Sigmoid colon (tissue), 7 donors: ENCODE measurements around the gene POMGNT2. TPM values are rescaled to one million over a fixed set of nuclear protein-coding genes. Genes with fewer than 3 reads are reported as not detected.

Experiments used
- DNase-seq: peaks from one replicate; pipeline ENCODE4 v3.0.0-alpha.2; 2019
- H3K27ac ChIP-seq, 4 donors: fragments of 200-600 bp; sonication (generic); one replicate each; pipeline ENCODE4 v1.5.1; 2016 to 2019; ENCODE audit warnings: mild to moderate bottlenecking in 1 of 4
- H3K27me3 ChIP-seq, 3 donors: fragments of 200-600 bp; sonication (generic); one replicate each; pipeline ENCODE4 v1.5.1; 2019; ENCODE audit warnings: mild to moderate bottlenecking in 1 of 3
- H3K36me3 ChIP-seq, 4 donors: fragments of 200-600 bp; sonication (generic); one replicate each; pipeline ENCODE4 v1.5.1; 2016 to 2019
- H3K4me1 ChIP-seq, 4 donors: fragments of 200-600 bp; sonication (generic); one replicate each; pipeline ENCODE4 v1.5.1; 2017 to 2019
- H3K4me3 ChIP-seq, 4 donors: fragments of 200-600 bp; sonication (generic); one replicate each; pipeline ENCODE4 v1.5.1; 2017 to 2019; ENCODE audit warnings: mild to moderate bottlenecking in 2 of 4, moderate library complexity in 1 of 4
- H3K9me3 ChIP-seq, 4 donors: fragments of 200-600 bp in 3 of 4; sonication (generic) in 3 of 4; one replicate each; pipeline versions ENCODE4 v1.5.1 to v1.6.1; 2013 to 2019
- EP300 ChIP-seq, 4 donors: sonication (generic); formaldehyde crosslinking; IDR thresholded peaks; one replicate each; pipeline ENCODE4 v1.6.1; 2017; ENCODE audit warnings: antibody characterized with exemption in 4 of 4
- POLR2A ChIP-seq, 2 donors: fragments of 450-650 bp; IDR thresholded peaks; one replicate each; pipeline ENCODE4 v1.6.1; 2016; ENCODE audit warnings: antibody characterized with exemption in 2 of 2, mild to moderate bottlenecking in 2 of 2, moderate library complexity in 2 of 2
- POLR2AphosphoS5 ChIP-seq, 4 donors: sonication (generic); formaldehyde crosslinking; IDR thresholded peaks; one replicate each; pipeline ENCODE4 v1.6.1; 2017; ENCODE audit warnings: antibody characterized with exemption in 4 of 4
- WGBS, 2 donors: extraction: QIAGEN DNeasy Blood & Tissue Kit; methylation state at CpG; one replicate each; pipeline ENCODE4 v1.1.7; 2013; 5-methylcytosine and 5-hydroxymethylcytosine counted together
- intact Hi-C: fragments of 100-400 bp; cut with DNase I; formaldehyde crosslinking; loops from one replicate; pipeline ENCODE4 v1.15.1; 2023
- polyA plus RNA-seq, 3 donors: library from polyadenylated mRNA; stranded (reverse); fragments of 200-250 nt; gene quantifications; one replicate each; pipeline ENCODE4 v1.2.3, GENCODE V29; 2013
- total RNA-seq, 4 donors: library from RNA; depleted of rRNA; stranded (reverse); fragments of >200 nt; gene quantifications; one replicate each; pipeline ENCODE4 v1.1.0, GENCODE V29; 2016
- TF ChIP-seq, protein P1 (sequence below), 4 experiments: fragments of 450-650 bp in 3 of 4; fragments of 200-600 bp in 1 of 4; IDR thresholded peaks; one replicate each; pipeline ENCODE4 v1.5.1; 2016 to 2019; ENCODE audit warnings: antibody characterized with exemption in 4 of 4, mild to moderate bottlenecking in 3 of 4, moderate library complexity in 2 of 4
- donor health status: healthy with polysubstance abuse.
- donor health status: Bipolar disorder and iron deficiency.
- donor health status: healthy.

Gene POMGNT2
- total and polyA plus RNA-seq, 7 donors, result 2.3 to 20.2 (median 15.5) TPM

GRCh38 chr3:43093974-43094373 is 11.9 kb downstream of the POMGNT2 start:
- H3K36me3 ChIP-seq, result no peaks in the 10 kb centered on the region
- H3K27ac ChIP-seq, result no peak overlapping the region
- no peak overlapping the region for H3K4me3 ChIP-seq
- intact Hi-C loops, result no loop called here
- no peaks in the 10 kb centered on the region for H3K27me3 ChIP-seq
- peaks cover 0 to 47% (median 36%) of the 10 kb centered on the region in 4 donors for H3K4me1 ChIP-seq
- no peaks in the 10 kb centered on the region for H3K9me3 ChIP-seq
- 90 to 92% methylated on average over 2 of the region's 2 CpGs for WGBS, 2 donors
- no peak for DNase-seq
- TF ChIP-seq, protein P1, sequence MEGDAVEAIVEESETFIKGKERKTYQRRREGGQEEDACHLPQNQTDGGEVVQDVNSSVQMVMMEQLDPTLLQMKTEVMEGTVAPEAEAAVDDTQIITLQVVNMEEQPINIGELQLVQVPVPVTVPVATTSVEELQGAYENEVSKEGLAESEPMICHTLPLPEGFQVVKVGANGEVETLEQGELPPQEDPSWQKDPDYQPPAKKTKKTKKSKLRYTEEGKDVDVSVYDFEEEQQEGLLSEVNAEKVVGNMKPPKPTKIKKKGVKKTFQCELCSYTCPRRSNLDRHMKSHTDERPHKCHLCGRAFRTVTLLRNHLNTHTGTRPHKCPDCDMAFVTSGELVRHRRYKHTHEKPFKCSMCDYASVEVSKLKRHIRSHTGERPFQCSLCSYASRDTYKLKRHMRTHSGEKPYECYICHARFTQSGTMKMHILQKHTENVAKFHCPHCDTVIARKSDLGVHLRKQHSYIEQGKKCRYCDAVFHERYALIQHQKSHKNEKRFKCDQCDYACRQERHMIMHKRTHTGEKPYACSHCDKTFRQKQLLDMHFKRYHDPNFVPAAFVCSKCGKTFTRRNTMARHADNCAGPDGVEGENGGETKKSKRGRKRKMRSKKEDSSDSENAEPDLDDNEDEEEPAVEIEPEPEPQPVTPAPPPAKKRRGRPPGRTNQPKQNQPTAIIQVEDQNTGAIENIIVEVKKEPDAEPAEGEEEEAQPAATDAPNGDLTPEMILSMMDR (IDR thresholded peaks at IDR 0.05), result no peak
- no peak for TF ChIP-seq EP300 (IDR thresholded peaks at IDR 0.05)
- TF ChIP-seq POLR2AphosphoS5 (IDR thresholded peaks at IDR 0.05), result no peak
- no peak for TF ChIP-seq POLR2A (IDR thresholded peaks at IDR 0.05)

GRCh38 chr3:43093006-43093405 is 12.9 kb downstream of the POMGNT2 start:
- no peak for DNase-seq
- TF ChIP-seq POLR2AphosphoS5 (IDR thresholded peaks at IDR 0.05), result no peak
- TF ChIP-seq POLR2A (IDR thresholded peaks at IDR 0.05), result no peak
- TF ChIP-seq EP300 (IDR thresholded peaks at IDR 0.05), result no peak
- TF ChIP-seq, protein P1 (IDR thresholded peaks at IDR 0.05), result no peak
- H3K4me1 ChIP-seq, result peaks cover 0 to 47% (median 36%) of the 10 kb centered on the region in 4 donors
- no peak overlapping the region for H3K27ac ChIP-seq
- WGBS, 2 donors, result 65 to 73% methylated on average over 1 of the region's 1 CpG
- no peaks in the 10 kb centered on the region for H3K36me3 ChIP-seq
- H3K4me3 ChIP-seq, result no peak overlapping the region
- no peaks in the 10 kb centered on the region for H3K9me3 ChIP-seq
- intact Hi-C loops, result no loop called here
- no peaks in the 10 kb centered on the region for H3K27me3 ChIP-seq

DNA sequence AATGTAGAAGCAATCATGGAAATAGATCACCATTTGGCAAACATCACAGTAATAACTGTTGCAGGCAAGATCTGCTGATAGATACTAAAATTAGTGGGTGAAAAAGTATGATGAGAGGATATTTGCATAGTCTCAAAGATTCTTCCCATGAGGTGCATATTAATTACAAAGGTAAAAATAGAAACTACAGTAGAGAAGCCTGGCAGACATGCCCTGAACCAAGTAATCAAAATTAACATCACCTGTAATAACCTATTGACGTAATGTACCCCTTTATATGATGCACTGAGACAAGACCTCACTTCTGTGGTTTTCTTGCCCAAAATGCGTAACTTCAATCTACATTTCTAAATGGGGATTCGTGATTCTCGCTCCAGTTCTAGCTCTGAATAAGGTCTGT is 14.4 kb downstream of the POMGNT2 start:
- WGBS, 2 donors, result 89 to 97% methylated on average over 4 of the region's 4 CpGs
- Histone ChIP-seq H3K36me3 (no peaks in the 10 kb centered on the region), H3K4me1 (peaks cover 0 to 47% (median 36%) of the 10 kb centered on the region in 4 donors), H3K9me3 (no peaks in the 10 kb centered on the region), H3K27ac (peak overlapping the region in 2 of 4 donors; percentile 50 to 52), H3K4me3 (no peak overlapping the region), H3K27me3 (no peaks in the 10 kb centered on the region)
- DNase-seq, result no peak
- no peak for TF ChIP-seq POLR2AphosphoS5 (IDR thresholded peaks at IDR 0.05)
- TF ChIP-seq POLR2A (IDR thresholded peaks at IDR 0.05), result no peak
- TF ChIP-seq EP300 (IDR thresholded peaks at IDR 0.05), result no peak
- TF ChIP-seq, protein P1 (IDR thresholded peaks at IDR 0.05), result no peak
- intact Hi-C loops, result no loop called here

GRCh38 chr3:43090238-43090637 is 15.6 kb downstream of the POMGNT2 start:
- peaks cover 0 to 47% (median 36%) of the 10 kb centered on the region in 4 donors for H3K4me1 ChIP-seq
- WGBS, 2 donors, result 94% methylated on average over 3 of the region's 3 CpGs
- peak overlapping the region in 3 of 4 donors; percentile 50 to 52 (median 52) for H3K27ac ChIP-seq
- no peaks in the 10 kb centered on the region for H3K36me3 ChIP-seq
- intact Hi-C loops, result no loop called here
- TF ChIP-seq POLR2A (IDR thresholded peaks at IDR 0.05) (no peak), EP300 (IDR thresholded peaks at IDR 0.05) (no peak), POLR2AphosphoS5 (IDR thresholded peaks at IDR 0.05) (no peak)
- TF ChIP-seq, protein P1 (IDR thresholded peaks at IDR 0.05), result no peak
- DNase-seq, result no peak
- H3K9me3 ChIP-seq, result no peaks in the 10 kb centered on the region
- H3K27me3 ChIP-seq, result no peaks in the 10 kb centered on the region
- H3K4me3 ChIP-seq, result no peak overlapping the region

- Histone ChIP-seq H3K36me3 (no peaks in the 10 kb centered on the region), H3K9me3 (no peaks in the 10 kb centered on the region), H3K4me3 (no peak overlapping the region), H3K4me1 (peaks cover 0 to 37% (median 27%) of the 10 kb centered on the region in 4 donors), H3K27ac (no peak overlapping the region), H3K27me3 (no peaks in the 10 kb centered on the region)
- no peak for DNase-seq
- WGBS, 2 donors, result 91 to 96% methylated on average over 4 of the region's 4 CpGs
- intact Hi-C loops, result no loop called here
- no peak for TF ChIP-seq POLR2A (IDR thresholded peaks at IDR 0.05)
- no peak for TF ChIP-seq EP300 (IDR thresholded peaks at IDR 0.05)
- TF ChIP-seq, protein P1 (IDR thresholded peaks at IDR 0.05), result no peak
- TF ChIP-seq POLR2AphosphoS5 (IDR thresholded peaks at IDR 0.05), result no peak
These were observed 16.8 kb downstream of the POMGNT2 start for GRCh38 chr3:43089081-43089480.
